Measurements from ENCODE around the gene CLTCL1.

GRCh38 chr22:19129871-19130270, 161.6 kb downstream of the CLTCL1 start:
- TF ChIP-seq CTCF (IDR thresholded peaks at IDR 0.05) = no peak
- TF ChIP-seq POLR2A (IDR thresholded peaks at IDR 0.05) = no peak
